Esophagus muscularis mucosa (tissue), 4 donors: ENCODE results near the gene HS3ST5.

ENCODE experiments used
- CTCF ChIP-seq, 3 experiments: fragments of 200-600 bp in 2 of 3; fragments of 450-650 bp in 1 of 3; sonication (generic) in 2 of 3; IDR thresholded peaks; one replicate each; pipeline ENCODE4 v1.5.1; 2017 to 2019; ENCODE audit warnings: antibody characterized with exemption in 3 of 3, mild to moderate bottlenecking in 2 of 3, moderate library complexity in 1 of 3
- EP300 ChIP-seq: sonication (generic); formaldehyde crosslinking; IDR thresholded peaks from one replicate; pipeline ENCODE4 v1.6.1; 2017; ENCODE audit warnings: antibody characterized with exemption
- POLR2A ChIP-seq: fragments of 450-650 bp; IDR thresholded peaks from one replicate; pipeline ENCODE4 v1.6.1; 2017; ENCODE audit warnings: antibody characterized with exemption, moderate library complexity, mild to moderate bottlenecking, low read depth
- POLR2AphosphoS5 ChIP-seq, 2 donors: sonication (generic); formaldehyde crosslinking; IDR thresholded peaks; one replicate each; pipeline ENCODE4 v1.6.1; 2017; ENCODE audit warnings: antibody characterized with exemption in 2 of 2

GRCh38 chr6:114068771-114069170 lies 274.1 kb downstream of the HS3ST5 start:
- TF ChIP-seq CTCF (IDR thresholded peaks at IDR 0.05) (no peak), POLR2AphosphoS5 (IDR thresholded peaks at IDR 0.05) (no peak), POLR2A (no peak), EP300 (no peak)
